CD4-positive, alpha-beta T cell treated with Interleukin-21 for 1 hour (primary cell): ENCODE measurements around the gene PRPF40A.
A peak's percentile ranks its signal among the peaks of the same experiment; 100 is the strongest.
"Not testable (repeated sequence)": the region's sequence is repeated elsewhere in the genome, so short reads cannot be mapped to it uniquely, and the experiment has no call there.

Experiments used
- DNase-seq: peaks from one replicate; pipeline ENCODE4 v3.0.0-alpha.2; 2020

PRPF40A gene

DNA sequence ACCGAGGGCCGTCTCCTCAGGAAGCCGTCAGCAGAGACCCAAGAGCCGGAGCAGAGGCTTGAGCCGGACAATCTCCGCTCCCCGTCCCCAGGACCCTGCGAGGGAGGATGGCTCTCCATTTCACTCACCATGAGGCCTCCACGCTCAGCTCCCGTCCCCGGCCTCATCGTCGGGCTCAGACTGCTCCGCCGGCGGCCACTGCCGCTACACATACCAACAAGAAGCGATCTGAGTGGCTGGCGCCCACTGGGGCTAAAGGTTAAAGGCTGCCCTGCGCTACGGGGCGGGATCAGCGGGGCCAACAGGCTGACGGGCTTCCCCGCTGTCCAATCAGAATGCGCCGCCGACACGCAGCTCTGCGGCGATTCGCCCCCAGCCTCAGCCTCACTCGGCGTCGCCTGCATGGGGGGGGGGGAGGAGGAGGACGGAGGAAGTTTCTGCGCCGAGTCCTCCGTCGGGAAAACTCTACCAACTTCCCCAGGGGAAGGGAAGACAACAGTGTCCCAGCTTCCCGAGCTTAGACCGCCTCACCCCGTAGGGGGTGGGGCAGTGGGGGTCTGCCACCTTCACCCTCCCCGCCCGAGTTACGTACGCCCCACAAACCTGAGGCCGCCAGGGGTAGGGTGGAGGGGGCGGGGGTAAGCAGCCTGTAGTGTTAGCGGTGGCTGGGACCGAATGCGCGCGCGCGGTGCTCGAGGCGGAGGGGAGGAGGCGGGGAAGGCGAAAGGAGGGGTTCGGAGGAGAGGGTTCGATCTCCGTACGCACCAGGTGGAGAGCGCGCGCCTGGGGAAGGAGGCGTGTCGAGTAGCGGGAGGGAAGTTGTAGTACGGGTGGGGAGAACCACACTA, at the start of gene PRPF40A:
Gene PRPF40A, minus strand, starts transcription at position 234 of the 848 bp plus-strand sequence. Its CDS starts 22 bp downstream, at position 212.
- DNase-seq: peak; percentile 99

DNA sequence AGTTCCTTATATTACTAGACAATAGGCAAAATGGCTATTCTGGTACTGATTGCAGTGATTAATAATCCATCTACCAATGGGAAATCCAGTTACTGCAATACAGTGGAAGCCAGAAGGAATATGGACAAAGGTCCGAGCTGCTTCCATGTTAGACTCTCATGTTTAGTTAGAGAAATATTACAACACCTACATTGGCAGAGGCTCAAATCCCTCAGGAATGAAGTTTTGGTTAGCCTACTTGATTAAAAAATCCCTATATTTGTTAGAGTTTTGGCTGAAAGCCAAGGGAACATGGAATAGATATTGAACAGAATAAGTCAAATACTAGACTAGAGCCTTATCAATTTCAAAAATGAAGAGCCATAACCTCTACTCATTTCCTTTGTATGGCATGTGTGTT, 49.7 kb upstream of the PRPF40A start:
- no peak for DNase-seq

DNA sequence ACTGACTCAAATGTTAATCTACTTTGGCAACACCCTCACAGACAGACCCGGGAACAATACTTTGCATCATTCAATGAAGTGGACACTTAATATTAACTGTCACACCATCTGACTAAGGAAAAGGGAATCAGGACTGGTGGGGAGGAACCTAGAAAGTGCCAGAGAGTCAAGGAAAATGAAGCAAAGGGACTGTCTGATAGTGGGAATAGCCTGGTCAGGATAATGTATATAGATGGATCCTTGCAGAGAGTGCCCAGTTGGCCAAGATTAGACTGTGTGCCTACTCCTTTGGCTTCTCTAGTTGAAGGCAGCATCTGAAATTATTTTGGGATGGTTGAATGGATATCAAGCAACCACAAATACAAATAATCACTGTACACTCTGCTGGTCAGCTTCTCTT, 46.4 kb upstream of the PRPF40A start:
- no peak for DNase-seq

DNA sequence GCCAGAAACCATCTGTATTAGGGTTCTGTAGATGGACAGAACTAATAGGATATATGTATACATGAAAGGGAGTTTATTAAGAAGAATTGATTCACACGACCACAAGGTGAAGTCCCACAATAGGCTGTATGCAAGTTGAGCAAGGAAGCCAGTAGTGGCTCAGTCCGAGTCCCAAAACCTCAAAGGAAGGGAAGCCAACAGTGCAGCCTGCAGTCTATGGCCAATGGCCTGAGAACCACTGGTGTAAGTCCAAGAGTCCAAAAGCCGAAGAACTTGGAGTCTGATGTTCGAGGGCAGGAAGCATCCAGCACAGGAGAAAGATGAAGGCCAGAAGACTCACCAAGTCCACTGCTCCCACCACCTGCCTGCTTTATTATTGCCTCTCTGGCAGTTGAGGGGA, 45.9 kb upstream of the PRPF40A start:
- not testable (repeated sequence) for DNase-seq

DNA sequence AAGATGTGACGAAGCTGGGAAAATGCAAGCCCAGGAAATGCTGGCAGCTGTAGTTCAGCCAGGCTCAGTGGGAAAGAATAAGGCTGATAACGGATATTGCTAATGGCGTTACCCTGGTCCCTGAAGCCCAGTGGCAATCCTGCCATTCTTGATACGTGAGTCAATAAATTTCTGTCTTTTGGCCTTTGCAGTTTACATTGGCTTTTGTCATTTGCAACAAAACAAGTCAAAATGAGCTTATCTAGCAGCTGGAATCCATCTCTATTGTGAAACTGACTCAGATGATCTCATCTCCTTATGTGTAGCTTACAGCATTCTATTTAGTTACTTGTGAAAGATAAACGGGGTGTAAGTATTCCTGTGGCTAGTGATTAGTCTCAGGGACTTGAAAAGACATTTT, 44.9 kb upstream of the PRPF40A start:
- DNase-seq: no peak

DNA sequence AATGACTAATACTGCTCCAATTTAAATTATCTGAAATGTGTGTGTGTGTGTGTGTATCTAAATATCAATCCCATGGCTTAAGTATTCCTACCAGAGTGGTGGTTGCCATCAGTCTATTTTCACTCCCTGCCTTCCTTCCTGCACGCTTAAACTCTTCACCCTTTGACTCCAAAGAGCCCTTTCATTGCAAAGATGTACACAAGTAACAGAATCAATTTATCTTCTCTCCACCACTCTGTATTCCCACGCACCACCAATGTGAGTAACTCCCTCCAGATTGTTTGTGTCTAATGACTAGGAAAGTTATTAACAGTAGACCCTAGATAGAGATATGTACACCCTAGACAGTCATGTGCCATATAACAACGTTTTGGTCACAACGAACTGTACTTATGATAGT, 44.0 kb upstream of the PRPF40A start:
- no peak for DNase-seq

DNA sequence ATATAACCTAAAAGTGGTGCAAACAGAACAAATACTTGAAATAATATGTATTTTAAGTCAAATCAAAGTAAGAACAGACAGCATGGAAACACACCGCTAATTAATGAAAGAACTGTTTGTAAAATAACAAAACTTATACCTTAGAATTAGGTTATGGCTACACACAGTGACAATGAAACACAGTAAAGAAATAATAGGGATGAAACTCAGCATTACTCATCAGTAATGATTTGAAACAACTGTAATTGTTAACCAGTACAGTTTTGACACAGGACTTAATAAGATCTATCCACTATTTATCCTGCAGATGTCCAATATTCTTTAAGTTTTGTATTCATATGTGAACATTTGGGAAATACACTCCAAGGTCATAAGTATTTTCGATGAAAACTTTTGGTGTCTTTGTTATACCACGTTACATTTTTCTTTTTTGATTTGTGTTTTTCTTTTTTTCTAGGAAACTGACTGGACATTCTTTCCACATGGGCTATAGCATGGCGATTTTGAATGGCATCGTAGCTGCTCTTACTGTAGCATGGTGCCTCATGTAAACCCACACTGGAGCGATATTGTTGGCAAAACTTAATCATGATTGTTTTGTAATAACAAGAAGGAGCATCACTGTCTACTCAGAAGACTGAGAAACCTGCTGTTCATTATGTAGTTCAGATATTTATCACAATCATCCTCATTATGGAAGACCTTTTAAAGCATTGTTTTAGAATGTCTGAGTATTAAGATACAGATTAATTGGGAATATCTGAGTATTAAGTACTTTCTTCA, 42.2 kb upstream of the PRPF40A start:
- DNase-seq: no peak

DNA sequence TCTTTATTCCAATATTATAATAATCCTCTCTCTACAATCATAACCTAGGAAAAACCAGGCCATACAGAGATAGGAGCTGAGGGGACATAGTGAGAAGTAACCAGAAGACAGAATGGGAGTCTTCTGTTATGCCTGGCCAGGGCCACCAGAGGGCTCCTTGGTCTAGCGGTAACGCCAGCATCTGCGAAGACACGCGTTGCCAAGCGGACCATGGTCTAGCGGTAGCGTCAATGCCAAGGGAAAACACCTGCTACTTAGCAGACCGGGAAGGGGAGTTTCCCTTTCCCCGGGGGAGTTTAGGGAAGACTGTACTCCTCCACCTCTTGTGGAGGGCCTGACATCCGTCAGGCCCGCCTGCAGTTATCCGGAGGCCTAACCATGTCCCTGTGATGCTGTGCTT, 37.8 kb upstream of the PRPF40A start:
- DNase-seq: no peak

DNA sequence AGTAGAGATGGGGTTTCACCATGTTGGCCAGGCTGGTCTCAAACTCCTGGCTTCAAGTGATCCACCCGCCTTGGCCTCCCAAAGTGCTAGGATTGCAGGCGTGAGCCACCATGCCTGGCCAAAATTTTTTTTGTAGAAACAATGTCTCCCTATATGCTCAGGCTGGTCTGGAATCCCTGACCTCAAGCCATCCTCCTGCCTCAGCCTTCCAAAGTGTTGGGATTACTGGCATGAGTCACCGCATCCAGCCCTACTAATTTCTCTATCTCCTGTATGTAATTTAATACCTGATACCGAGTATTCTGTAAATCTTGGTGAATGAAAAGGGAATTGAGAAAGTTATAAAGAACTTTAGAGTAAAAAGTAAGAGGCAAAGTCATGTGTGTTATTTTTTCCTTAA, 30.5 kb upstream of the PRPF40A start:
- DNase-seq: not testable (repeated sequence)

DNA sequence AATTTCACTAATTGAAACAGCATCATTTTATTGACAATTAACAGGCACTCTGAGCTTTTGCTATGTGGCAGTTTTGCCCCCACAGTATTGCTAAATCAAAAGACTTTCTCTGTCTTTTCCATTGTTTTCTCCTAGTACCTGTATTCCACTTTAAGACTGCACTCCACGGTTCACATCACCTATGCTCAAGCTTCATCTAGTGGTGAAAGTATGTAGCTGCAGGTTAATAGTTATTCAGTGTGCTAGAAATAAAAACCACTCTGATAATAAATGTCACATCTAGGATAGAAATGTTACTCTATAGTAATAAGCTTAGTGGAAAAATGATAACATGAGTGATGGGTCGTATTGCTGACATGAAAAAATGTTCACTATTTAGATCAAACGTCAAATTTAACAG, 25.7 kb upstream of the PRPF40A start:
- peak; percentile 4 for DNase-seq

DNA sequence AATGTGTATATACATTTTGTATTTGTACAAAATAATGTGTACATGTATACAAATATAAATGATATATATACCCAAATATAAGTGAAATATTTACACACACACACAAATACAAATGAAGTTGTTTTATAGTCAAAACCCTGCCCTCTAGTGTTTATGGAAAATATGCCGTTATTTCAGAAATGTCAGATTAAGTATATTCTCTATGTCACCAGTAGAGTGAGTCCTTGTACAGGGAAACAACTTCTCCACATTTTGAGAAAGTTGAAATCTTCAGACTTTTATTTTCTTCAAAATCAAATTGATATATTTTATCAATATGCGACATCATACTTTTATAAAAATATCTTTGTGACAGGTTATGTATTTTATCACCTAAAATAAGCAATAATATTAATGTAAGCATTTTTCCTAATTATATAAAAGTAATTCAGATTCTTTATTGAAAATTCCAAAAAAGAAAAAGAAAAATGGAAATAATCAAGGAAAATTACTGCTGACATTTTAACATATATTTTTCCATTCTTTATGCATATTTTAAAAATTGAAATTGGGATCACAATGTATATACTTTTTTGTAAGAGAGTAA, 23.6 kb upstream of the PRPF40A start:
- DNase-seq: peak; percentile 72

DNA sequence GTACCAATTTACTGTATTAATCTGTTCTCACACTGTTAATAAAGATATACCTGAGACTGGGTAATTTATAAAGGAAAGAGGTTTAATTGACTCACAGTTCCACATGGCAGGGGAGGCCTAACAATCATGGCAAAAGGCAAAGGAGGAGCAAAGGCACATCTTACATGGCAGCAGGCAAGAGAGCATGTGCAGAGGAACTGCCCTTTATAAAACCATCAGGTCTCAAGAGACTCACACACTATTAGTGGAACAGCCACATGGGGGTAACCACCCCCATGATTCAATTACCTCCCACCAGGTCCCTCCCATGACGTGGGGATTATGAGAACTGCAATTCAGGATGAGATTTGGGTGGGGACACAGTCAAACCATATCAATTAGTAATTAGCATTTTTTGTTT, 22.4 kb upstream of the PRPF40A start:
- DNase-seq: not testable (repeated sequence)

DNA sequence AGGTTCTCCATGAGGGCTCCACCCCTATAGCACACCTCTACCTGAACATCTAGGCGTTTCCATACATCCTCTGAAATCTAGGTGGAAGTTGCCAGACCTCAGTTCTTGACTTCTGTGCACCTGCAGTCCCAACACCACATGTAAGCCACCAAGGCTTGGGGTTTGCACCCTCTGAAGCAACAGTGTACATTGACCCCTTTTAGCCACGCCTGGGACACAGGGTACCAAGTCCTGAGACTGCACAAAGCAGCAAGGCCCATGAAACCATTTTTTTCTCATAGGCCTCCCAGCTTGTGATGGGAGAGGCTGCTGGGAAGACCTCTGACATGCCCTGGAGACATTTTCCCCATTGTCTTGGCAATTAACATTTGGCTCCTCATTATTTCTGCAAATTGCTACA, 21.2 kb upstream of the PRPF40A start:
- DNase-seq: no peak

DNA sequence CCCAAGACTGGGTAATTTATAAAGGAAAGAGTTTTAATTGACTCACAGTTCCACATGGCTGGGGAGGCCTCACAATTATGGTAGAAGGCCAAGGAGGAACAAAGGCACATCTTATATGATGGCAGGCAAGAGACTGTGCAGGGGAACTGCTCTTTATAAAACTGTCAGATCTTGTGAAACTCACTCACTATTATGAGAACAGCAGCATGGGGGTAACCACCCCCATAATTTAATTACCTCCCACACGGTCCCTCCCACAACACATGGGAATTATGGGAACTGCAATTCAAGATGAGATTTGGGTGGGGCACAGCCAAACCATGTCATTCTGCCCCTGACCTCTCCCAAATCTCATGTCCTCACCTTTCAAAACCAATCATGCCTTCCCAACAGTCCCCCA, 20.2 kb upstream of the PRPF40A start:
- DNase-seq: not testable (repeated sequence)

DNA sequence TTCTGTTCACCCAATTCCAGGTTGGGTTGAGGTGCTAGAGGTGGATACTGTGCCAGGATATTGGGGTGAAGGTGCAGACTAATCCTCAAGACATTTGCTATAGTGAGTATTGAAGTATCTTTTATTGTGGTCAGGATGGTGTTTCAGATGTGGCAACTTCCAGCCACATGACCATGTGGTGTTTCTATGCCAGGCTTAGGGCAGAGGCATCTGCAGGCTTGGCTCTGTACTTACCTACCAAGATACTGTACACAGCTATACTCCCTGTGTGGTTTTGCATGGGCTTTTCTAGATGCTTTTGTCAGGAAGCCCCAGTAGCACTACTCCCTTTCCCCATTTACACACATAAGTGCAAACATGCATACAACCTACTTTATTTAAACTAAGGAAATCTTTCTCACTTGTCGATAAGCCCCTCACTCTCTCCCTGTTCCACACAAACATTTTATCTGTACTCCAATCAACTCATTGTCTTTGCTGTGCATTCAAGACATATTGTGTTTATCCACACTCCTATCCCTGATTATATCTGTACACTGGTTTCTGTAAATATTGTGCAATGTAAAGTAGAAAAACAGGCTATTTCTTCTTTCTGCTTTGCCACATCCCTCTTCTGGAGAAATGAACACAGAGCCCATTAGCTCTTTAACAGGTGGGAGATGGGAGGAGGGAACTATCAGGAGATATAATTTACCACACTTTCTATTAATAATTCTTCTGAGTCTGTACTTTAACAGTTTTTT, 13.5 kb upstream of the PRPF40A start:
- peak; percentile 74 for DNase-seq

DNA sequence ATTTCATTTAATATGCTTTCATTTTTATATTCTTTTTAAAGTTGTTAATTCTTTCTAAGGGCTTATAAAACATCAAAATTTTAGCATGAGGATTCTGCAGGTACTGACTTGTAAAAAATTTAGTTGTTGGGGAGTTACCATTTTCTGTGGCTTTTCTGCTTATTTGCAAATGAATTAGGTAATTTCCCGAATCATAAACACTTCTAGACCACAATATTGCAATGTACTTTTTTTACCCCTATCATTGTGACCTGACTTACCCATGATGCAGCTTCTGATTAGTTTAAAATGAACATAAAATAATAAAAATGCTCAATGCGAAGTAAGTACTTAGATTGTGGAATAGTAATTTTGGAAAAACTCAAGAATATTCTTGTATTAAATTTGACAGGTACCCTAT, 12.6 kb upstream of the PRPF40A start:
- peak; percentile 34 for DNase-seq

DNA sequence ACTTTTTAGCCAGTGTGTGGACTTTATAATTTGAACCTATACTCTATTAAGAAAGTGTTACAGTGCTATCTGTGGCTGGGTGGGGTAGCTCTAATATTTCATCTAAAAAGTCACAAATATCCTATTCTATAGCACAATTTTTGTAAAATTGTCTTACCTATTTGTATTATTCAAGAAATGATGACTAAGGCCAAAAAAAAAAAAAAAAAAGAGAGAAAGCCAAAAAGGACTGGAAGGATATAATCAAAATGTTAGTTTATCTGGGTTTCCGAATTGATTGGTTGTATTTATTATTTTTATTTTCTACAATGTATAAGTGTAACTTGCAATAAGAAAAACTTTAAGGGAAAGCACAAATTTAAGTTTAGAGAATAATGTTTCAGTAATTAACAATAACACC, 6.7 kb upstream of the PRPF40A start:
- DNase-seq: no peak

DNA sequence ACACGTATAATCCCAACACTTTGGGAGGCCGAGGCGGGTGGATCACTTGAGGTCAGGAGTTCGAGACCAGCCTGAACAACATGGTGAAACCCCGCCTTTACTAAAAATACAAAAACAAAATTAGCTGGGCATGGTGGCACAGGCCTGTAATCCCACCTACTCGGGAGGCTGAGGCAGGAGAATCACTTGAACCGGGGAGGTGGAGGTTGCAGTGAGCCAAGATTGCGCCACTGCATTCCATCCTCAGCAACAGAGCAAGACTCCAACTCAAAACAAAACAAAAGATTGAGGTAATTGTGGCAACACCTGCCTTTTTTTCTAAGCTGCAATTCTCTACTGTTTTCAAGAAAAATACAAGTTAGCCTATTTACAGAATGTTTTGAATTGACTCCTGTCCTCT, 5.4 kb upstream of the PRPF40A start:
- DNase-seq: not testable (repeated sequence)

DNA sequence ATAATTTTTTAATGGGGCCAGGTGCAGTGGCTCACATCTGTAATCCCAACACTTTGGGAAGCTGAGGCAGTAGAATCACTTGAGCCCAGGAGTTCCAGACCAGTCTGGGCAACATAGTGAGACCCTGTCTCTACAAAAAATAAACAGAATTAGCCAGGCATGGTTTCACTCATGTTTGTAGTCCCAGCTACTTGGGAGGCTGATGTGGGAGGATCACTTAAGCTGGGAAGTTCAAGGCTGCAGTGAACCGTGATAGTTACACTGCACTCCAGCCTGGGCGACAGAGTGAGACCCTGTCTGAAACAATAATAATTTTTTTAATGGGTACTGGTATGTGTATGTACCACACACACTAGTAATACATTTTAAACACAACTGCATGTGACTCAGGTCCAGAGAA, 3.5 kb upstream of the PRPF40A start:
- DNase-seq: no peak

DNA sequence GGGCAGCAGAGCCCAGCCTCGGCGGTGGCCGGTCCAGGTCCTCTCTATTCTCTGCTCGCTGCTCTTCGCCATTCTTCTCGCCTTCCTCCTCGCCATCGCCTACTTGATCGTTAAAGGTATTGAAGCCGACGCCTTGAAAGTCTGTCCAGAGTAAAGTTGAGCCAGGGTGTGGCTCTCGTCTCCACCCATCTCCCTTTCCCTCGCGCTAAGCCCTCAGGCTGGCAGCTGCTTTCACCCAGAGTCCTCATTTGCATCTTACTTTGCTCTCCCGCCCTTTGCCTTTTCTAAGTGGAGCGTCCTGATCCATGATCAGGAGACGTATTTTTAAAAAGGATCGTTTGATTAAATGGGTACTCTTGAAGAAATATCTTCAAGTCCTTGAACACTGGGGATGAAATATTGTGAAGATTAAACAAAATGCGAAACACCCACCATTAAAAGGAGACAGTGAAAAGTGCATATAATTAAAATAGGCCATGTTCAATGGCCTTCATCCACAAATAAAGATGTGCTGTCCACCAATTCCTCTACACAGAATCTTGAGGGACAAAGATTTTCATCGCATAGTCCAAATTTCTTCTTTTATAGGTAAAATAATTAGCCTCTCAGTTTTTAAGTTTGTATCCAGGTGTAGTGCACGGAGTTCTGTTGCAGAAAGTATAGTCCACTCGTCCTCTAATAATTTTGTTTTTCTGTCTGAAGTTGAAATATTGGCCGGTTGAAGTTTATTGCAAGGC, 1.8 kb upstream of the PRPF40A start:
- DNase-seq: no peak

DNA sequence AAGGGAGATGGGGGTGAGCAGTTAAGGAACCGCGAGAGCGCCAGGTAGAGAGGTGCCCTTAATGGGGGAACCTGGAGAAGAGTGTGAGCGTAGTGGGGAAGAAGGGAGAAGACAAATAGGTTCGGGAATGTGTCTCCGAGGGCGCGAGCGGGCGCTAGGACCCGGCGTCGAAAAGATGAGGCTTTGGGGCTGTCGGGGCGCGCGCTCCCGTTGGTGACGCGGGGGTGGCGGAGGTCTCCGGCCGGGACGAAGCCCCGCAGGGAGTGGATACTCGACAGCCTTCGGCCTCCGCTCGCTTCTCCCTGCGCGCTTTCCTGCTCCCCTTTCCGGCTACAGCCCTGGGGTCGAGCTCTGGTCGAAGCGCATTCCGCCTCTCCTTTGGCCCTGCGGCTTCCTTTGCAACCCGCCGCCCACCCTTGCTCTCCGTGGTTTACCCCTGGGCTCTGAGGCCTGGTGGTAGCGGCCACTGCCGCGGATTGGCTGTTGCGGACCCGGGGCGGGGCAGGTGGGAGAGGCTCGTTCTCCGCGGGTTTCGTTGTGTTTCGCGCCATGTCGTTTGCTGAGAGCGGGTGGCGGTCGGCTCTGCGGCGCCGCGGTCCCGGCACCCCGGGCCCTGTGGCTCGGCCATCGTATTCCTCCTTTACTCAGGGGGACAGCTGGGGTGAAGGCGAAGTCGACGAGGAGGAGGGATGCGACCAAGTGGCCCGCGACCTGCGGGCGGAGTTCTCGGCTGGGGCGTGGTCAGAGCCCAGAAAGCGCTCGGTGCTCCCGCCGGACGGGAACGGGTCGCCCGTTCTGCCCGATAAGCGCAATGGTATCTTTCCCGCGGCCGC, 1.0 kb upstream of the PRPF40A start, which contains the start of gene ARL6IP6:
Gene ARL6IP6, plus strand, starts transcription at position 545 of the 833 bp plus-strand sequence. Its CDS starts 5 bp downstream, at position 550.
- DNase-seq: peak; percentile 94
